HG02759 (cell line): ENCODE results near the gene FAM120A.
"Not testable (repeated sequence)": the region's sequence is repeated elsewhere in the genome, so short reads cannot be mapped to it uniquely, and the experiment has no call there.

ENCODE experiments used
- ATAC-seq: cut with Tn5 transposase; IDR thresholded peaks from one replicate; pipeline ENCODE4 v1.9.1; 2021; ENCODE audit warnings: mild to moderate bottlenecking, moderate library complexity; ENCODE audit not compliant: unreplicated experiment

The FAM120A gene

DNA sequence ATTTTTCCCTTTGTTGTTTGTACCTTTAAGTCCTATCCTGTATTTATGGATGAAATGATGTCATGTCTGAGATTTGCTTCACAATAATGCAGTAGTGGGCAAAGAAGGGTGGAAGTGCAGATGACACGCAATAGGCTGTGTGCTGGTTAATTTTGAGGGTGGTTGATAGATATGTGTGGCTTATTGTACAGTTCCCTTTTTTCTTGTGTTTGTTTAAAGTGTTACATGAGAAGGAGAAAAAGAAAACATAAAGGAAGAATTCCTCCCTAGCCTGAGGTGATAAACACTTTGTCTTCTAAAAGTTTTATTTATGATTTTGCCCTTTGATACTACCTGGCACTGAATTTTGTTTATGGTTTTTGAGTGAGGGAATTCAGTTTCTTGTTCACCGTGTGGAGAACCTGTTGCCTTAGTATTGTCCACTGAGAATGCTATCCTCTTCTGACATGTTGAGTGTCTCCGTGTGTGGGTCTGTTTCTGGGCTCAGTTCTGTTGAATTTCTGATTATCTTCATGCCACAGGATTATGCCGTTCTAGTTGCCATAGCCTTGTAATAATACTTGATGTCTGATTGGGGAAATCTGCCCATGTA lies 54.2 kb downstream of the FAM120A start:
- no peak for ATAC-seq

DNA sequence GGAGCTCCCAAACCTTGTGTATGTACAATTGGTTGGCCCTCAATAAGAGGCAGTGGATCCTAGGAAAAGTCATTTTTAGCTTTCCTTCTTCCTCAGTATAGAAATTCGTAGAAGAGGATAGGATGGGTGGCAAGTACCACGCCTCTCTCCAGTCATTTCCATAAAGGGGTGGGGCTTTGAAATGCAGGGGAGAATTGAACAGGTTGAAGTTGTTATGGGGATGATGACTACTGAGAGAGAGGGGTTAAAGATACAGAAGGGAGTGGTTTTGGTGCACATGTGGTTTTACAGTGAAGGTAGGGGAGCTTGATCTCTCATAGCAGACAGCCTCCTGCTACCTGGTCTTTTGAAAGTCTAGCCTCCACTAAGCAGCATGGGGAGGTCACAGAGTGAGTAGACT lies 56.3 kb downstream of the FAM120A start:
- ATAC-seq: no peak

DNA sequence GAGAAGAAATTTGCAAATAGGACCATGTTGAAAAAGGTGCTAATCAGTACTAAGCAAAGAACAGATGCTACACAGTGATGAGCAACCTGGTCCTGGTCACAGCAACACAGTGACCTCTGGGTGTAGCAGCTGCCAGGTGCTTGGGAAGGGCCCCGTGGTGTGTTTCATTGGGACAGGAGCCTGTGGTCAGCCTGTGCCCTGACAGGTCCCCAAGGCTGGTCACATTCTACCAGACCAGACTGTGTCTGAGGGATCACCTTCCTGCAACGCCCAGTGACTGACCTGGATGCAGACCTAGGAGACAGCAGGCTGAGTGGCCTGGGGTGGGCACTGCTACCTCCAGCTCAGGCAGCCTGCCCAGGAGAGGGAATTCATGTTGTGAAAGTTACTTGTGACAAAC lies 56.7 kb downstream of the FAM120A start:
- no peak for ATAC-seq

DNA sequence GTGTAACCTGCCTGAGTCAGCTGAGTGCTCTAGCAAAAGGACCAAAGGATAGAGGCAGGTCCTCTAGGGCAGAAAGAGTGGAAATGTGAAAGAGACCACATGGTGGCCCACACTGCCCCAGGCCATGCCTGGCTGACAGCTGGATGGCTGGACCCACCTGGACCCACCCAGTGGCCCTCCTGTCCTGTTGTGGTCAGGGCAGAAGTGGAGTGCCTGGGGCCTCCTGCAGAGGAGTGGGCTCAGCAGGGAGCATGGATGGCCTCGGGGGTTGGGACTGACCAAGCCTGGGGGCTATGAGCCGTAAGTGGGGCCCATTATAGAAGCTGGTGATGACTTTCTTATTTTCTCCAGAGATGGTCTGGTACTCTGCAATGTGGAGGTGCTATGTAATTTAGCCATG lies 57.6 kb downstream of the FAM120A start:
- no peak for ATAC-seq

DNA sequence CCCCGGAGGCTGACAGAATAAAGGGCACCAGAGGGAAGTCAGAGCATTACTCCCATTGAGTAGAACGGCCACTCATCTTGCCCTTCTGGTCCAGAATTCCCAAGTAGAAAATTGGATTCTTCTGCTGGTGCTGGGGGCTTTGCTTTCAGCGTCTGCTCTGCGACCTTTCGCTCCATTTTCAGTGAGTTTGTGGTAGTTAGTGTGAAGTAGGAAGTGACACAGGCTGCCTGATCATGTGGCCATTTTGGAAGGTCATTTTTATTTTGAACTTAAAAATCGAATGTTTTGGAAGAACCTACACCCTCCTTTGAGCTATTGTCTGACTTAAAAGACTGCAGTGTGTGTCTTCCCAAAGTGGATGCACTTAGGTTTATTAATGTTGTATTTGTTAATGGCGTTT lies 58.6 kb downstream of the FAM120A start:
- no peak for ATAC-seq

DNA sequence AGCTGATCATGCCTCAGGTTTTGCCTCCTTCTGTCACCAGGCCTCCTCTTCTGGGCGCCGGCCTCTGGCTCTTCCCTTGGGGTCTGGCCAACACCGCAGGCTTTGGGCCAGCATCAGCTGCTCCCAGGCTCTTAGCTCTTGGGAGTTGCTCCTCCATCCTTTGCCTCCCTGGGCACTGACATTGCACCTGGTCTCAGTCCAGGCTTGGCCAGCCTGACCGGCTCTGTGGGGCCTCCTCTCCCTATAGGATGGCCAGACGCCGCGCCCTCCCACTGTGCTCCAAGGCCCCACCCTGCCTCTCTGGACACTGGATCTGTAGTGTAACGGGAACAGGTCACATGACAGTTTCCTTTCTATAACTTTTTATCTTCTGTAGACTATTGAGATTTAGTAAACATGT lies 59.7 kb downstream of the FAM120A start:
- ATAC-seq: not testable (repeated sequence)

DNA sequence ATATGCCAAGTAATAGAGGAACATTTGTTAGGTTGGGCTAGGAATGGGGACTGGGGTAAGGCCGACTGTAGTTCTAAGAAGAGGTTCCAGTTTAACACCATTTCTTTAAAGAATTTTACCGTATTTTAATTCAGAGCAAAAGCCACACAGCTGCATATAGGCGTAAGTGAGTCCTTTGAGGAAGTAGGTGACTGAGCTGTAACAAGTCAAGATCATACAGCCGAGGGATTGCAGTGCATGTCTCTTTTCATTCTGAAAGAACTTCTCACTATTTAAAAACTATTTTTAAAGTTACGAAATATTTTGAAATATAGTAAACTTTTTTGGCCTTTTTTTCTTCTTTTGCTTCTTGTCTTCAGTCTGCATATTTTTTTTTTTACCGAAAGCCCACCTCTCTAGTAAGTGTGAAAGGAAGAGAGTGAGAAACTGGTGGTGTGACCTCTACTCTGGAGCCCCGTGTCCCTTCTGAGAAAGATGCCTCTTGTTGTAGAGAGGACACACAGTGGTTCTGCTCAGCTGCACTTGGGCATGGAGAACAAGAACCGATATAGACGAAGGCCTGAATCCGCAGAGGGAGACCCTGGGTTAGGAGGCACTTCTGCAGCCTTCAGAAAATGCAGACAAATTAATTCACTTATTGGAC lies 60.8 kb downstream of the FAM120A start:
- not testable (repeated sequence) for ATAC-seq

DNA sequence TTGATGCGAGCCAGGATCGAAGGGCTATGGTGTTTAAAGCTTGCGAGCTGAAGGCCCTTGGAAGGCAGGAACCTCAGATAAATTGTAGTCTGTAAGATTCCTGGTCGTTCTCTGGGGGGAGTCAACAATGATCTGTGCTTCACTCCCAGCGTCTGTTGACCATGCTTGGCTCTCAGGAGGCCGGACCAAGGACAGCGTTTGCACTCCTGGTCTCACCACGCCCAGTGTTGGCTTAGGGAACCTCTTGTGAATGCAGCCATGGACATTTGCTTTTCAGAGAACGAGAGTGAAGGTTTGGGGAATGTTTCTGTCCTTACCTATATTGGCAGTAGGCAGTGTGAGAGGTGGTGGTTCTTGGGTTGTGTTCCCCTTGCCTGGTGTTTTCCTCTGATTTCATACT lies 62.1 kb downstream of the FAM120A start:
- ATAC-seq: no peak

DNA sequence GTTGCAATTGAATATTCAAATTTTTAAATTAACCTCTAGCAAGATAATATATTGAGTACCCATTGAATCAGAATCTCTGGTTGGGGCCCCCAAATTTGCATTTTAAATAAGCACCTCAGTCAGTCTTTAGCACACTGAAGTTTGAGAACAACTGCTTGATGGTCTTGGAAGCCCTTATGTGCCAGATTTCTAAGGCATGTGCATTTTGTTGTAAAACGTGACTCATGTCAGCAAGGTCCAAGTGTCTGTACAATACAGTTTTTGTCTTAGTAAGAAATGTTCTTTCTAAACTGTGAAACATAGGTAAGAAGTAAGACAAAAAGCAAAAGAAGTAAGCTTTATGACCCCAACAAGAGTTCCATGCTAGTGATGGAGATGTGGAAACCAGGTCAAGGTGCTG lies 65.8 kb downstream of the FAM120A start:
- ATAC-seq: no peak

DNA sequence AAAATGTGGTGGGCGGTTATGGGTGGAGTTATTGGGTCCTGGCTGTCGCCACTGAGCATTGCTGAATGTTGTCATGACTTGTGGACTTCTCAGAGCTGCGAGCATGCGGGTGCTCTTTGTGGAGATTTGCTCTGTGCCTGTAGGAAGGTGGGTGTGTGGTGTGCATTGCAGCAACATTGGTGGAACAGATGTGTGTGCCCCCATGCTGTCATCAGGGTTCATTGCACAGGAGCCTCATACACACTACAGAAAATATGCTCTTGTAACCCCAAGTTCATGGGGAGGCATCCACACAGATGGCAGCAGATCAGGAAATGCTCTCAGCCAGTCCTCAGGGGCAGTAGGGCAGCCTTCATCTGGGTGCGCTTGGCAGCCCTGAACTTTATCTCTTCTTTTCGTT lies 69.0 kb downstream of the FAM120A start:
- no peak for ATAC-seq

DNA sequence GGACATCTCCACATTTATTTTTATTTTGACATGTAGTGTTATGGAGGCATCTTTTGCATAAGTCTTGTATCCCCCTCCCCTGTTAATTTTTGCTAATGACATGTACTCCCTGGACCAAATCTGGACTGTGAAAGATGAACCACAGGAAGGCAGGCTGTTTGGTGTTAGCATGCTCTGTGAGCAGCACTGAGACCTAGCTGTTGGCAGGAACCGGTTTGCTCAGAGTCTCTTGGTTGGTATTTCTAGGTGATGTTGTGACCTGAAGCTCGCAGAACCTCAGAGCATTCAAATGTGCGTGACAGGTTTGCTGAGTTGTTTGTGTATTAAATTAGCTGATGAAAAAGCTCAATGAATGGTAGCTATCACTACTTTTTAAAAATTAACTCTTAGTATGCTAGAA lies 71.3 kb downstream of the FAM120A start:
- ATAC-seq: no peak

DNA sequence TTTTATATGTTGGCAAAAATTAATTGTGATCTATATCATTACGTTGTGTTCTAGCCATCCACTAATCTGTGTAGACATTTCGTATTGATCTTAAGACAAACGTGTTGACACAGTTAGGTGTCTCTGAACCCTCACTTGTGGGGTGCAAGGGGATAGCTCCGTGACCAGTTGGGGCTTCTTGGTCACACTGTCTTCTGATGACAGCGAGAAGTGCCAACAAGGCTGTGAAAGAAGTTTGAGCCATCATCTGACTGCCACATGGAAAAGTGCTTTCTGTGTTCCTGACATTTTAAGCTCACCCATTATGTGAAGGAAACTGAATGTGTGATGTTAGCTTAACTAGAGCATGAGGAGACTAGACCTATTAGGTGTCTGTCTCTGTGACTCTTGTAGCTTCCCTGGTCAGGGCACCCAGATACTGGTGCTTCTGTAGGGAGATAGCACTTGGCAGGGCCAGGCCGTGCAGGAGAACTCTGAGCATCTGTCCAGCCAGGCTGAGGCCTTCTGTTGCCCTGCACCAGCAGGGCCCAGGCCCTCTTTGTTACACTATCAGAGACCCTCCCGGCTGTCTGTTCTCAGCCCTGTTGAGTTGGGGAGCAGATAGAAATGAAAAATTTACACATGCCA lies 72.1 kb downstream of the FAM120A start:
- ATAC-seq: no peak

DNA sequence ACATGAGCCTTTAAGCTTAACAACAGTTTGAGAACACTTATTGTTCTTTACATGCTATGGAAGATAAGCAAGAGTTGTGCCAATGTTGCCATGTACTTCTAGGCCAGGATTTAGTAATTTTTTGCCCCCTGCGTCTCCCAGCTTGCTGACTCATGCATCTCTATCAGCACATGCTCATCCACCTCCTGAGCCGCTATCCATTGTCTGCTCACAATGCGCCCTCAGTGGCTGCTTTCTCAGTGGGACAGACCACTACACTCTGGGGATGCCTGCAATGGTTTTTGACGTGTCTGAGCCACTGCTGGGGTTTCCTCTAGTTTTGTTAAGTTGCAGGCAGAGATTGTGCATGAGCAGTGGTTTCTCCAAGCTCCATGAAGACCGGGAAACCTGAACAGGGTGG lies 74.0 kb downstream of the FAM120A start:
- ATAC-seq: no peak

DNA sequence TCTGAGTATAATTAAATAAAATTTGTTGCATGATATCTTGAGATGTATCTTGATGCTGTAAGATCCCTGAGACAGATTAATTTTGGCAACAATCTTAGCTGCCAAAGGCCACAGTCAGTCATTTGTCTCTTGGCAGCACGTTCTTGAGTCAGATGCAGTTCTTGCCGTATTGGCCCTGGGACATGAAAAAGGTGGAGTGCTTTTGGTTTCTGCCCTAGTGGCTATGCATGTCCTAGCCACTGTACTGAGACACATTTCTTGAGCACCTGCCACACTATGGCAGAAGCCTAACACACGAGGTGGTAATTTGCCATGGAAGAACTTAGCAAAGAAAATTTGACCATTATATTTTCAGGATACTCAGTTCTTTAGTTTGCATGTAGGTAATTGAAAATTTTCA lies 79.9 kb downstream of the FAM120A start:
- no peak for ATAC-seq

DNA sequence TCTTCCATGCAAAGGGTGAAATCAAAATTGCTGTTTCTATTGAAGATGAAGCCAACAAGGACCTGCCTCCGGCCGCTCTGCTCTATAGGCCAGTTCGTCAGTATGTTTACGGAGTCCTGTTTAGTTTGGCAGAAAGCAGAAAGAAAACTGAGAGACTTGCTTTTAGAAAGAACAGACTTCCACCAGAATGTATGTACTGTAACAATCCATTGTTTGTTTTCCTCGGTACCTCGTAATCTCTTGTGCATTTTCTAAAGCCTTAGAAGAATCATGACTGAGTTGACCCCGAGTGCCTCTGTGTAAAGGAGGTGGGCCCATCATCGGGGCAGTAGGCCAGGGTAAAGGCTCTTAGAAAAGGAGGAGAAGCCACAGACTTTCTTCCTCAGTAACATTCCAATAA lies 80.7 kb downstream of the FAM120A start:
- no peak for ATAC-seq

DNA sequence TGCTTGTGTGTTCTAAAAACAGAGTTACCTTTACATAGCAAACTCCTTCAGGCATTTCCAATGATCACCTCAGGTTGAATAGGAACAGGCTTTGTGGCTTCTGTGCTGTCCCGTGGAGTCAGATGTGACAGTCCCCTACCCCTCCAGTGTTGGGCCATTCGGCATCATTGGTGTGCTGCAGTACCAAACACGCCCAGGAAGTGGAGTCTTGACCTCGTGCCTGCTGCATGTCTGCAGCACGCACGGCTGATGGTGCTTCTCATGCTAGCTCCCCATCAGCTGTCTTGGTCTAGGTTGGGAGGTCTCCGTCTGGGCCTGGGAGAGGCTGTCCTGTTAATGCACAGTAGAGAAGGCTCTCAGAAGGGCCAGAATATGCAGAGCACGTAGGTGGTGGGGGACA lies 82.4 kb downstream of the FAM120A start:
- ATAC-seq: no peak

DNA sequence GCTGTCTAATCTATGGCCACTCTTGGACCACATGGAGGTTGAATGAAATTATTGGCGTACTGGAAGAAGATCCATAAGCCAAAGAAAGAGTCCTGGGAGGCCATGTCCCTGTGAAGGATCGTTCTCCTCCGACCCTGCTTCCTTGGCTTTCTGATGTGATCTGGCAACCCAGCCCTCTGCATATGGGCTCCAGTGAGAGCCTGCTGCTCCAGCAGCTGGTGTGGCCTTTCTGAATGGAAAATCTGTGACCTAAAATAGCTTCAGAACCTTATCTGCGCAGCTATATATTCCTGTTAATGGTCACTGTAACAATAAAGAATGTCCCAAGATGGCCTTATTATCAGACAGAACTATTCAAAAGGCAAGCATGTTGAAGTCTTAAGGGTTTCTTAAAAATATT lies 84.7 kb downstream of the FAM120A start:
- no peak for ATAC-seq

DNA sequence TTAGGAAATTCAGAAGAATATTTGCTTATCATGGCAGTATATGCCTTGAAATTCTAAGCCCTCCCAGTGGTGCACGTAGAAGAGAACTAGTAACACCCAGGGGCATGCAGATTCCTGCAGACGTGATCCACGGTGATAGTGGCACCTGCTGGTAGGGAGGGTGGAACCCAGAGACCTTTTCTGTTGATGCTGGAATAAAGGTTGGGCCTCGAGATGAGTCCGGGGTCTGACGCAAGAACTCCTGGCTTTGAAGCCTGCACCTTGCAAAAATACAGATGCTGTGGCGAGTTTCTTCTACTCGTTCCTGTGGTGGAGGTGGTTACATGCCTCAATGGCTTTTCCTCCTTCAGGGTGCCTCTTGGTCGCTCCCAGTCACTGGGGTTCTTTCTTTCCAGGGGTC lies 85.4 kb downstream of the FAM120A start:
- ATAC-seq: no peak

DNA sequence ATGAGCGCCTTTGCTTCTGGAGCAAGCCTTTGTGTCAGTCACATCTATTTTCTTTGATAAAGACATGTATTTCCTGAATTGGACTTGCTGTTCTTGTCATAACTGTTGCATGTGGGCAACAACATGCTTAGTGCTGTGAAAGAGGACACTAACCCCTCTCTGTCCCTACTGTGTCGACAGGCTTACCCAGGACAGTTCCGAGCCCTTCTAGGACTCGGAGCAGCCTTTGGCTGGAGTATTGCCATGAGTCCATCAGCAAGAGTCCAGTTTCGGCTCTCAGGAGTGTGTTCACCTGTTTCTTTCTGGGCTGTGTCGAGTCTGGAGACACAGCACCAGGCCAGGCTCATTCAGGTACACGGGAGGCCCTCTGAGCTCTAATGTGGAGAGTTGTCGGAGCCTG lies 88.8 kb downstream of the FAM120A start:
- no peak for ATAC-seq

DNA sequence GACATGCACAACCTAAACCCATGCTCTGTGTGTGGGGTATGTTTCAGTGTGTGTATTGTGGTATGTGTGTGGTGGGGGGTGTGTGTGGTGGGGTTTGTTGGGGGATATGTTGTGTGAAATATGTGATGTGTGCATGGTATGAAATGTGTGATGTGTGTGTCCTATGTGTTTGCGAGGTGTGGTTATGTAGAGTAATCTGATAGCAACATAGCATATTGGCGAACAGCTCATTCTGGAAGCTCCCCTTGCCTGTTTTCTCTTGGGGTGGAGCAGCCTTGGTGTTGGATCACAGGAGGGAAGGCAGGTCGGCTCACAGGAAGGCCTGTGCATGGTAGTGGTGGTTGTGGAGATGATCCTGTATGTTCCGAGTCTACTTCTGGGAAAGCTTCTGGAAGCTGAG lies 89.5 kb downstream of the FAM120A start:
- ATAC-seq: no peak

DNA sequence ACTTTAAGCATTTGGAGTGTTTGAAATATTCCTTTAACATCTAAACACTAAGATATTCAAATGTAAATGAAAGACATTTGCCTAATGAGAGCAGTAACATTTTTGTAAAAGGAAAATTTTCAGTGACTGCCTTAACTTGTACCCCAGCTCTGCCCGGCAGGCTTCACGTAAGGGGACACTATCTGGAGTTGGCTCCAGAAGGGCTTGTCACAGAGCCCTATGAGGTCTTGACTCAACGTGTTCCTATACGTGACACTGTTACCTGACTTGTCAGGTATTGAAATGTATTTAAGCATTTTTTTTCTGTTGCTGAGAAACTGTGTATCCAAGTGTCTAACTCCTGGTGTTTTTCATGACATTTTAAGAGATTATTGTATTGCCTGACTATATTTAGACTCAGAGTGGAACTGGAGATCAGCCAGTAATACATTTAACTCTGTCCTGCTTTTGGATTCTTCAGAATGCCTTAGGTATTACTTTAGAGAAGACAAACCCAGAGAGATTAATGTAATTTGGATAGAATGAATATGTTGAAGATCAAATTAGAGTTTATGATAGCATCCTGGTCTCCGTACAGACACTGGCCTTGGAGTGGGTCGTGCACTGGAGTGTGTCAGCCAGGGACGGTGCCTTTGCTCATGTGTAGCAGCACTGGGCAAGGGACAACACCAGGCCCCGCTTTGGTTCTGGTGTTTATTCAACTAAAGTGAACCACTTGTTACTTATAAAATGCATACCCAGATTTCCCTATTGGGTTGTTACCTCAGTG lies 90.3 kb downstream of the FAM120A start:
- no peak for ATAC-seq

DNA sequence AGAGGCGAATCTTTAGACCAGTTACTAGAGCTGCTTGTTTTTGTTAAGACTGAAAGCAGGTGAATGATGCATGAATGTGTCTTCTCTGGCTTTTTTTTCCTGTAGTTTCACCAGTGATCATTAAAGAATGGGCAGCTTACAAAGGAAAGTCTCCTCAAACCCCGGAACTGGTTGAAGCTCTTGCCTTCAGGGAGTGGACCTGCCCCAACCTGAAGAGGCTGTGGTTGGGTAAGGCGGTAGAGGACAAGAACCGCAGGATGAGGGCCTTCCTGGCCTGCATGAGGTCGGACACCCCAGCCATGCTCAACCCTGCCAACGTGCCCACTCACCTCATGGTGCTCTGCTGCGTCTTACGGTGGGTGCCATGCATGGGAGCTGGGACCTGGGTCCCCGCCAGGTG lies 91.6 kb downstream of the FAM120A start:
- ATAC-seq: no peak
